ENCODE measurements around the gene APOB.

Gene APOB

GRCh38 chr2:20972110-20972509 is 71.8 kb downstream of the APOB start:
- no peak for DNase-seq

- no peak for DNase-seq
Observed at GRCh38 chr2:20970068-20970467, 73.8 kb downstream of the APOB start.

- no peak for DNase-seq
Observed at GRCh38 chr2:20966061-20966595, 77.7 kb downstream of the APOB start.

GRCh38 chr2:20965221-20965620 is 78.7 kb downstream of the APOB start:
- no peak for DNase-seq

GRCh38 chr2:20963867-20964266 is 80.0 kb downstream of the APOB start:
- no peak for DNase-seq

- DNase-seq = peak; percentile 42
Observed at GRCh38 chr2:20962939-20963557, 80.8 kb downstream of the APOB start.

GRCh38 chr2:20961858-20962257 is 82.0 kb downstream of the APOB start:
- DNase-seq = no peak

GRCh38 chr2:20960003-20960402 is 83.9 kb downstream of the APOB start:
- DNase-seq = no peak

GRCh38 chr2:20959252-20959651 is 84.6 kb downstream of the APOB start:
- no peak for DNase-seq

- DNase-seq = no peak
Observed at GRCh38 chr2:20957788-20958525, 85.9 kb downstream of the APOB start.

- no peak for DNase-seq
Observed at GRCh38 chr2:20955277-20956026, 88.4 kb downstream of the APOB start.

- DNase-seq = no peak
Observed at GRCh38 chr2:20953146-20953824, 90.6 kb downstream of the APOB start.
